HepG2 (cell line): ENCODE measurements around the gene NIP7. TPM values are rescaled to one million over a fixed set of nuclear protein-coding genes. Genes with fewer than 3 reads are reported as not detected.

ENCODE experiments used
- ADNP ChIP-seq: sonication (generic); formaldehyde crosslinking; IDR thresholded peaks from 2 replicates; pipeline ENCODE4 v1.4.0; 2020; ENCODE audit warnings: missing genetic modification reagents
- ATAD3A ChIP-seq: sonication (generic); formaldehyde crosslinking; IDR thresholded peaks from 2 replicates; pipeline ENCODE4 v1.4.0; 2020; ENCODE audit warnings: missing genetic modification reagents
- FOXK1 ChIP-seq: sonication (generic); formaldehyde crosslinking; IDR thresholded peaks from 2 replicates; pipeline ENCODE4 v1.4.0; 2020; ENCODE audit warnings: low read depth, missing genetic modification reagents, borderline replicate concordance
- FOXM1 ChIP-seq: sonication (generic); formaldehyde crosslinking; IDR thresholded peaks from 2 replicates; pipeline ENCODE4 v1.5.0; 2020; ENCODE audit warnings: missing genetic modification reagents
- GABPB1 ChIP-seq: IDR thresholded peaks from 2 replicates; pipeline ENCODE4 v1.6.1; 2016; ENCODE audit warnings: mild to moderate bottlenecking, missing genetic modification reagents, moderate library complexity, missing compliant biosample characterization
- HOXA7 ChIP-seq: sonication (generic); formaldehyde crosslinking; IDR thresholded peaks from 2 replicates; pipeline ENCODE4 v1.8.1; 2022; ENCODE audit warnings: mild to moderate bottlenecking, missing genetic modification reagents, moderate library complexity
- NFE2 ChIP-seq: sonication (generic); formaldehyde crosslinking; IDR thresholded peaks from 2 replicates; pipeline ENCODE4 v1.4.0; 2020; ENCODE audit warnings: missing genetic modification reagents
- POLR2G ChIP-seq: fragments of 200-400 bp; formaldehyde crosslinking; IDR thresholded peaks from 2 replicates; pipeline ENCODE4 v1.6.1; 2018; ENCODE audit warnings: mild to moderate bottlenecking, low read depth, low read length, moderate library complexity
- RXRB ChIP-seq: IDR thresholded peaks from 2 replicates; pipeline ENCODE4 v1.6.1; 2016; ENCODE audit warnings: borderline replicate concordance, missing genetic modification reagents, missing compliant biosample characterization
- SALL1 ChIP-seq: sonication (generic); formaldehyde crosslinking; IDR thresholded peaks from 2 replicates; pipeline ENCODE4 v1.8.0; 2022; ENCODE audit warnings: mild to moderate bottlenecking, missing genetic modification reagents
- SALL2 ChIP-seq: sonication (generic); formaldehyde crosslinking; IDR thresholded peaks from 2 replicates; pipeline ENCODE4 v1.8.1; 2023; ENCODE audit warnings: mild to moderate bottlenecking, missing genetic modification reagents, inconsistent platforms
- SP1 ChIP-seq, 2 experiments: fragments of 450-650 bp in 1 of 2; sonication (generic) in 1 of 2; formaldehyde crosslinking in 1 of 2; IDR thresholded peaks; 2 replicates each; pipeline versions ENCODE4 v1.4.0 to v1.6.1; 2016 to 2020; ENCODE audit warnings: missing genetic modification reagents in 1 of 2
- SP4 ChIP-seq: sonication (generic); formaldehyde crosslinking; IDR thresholded peaks from 2 replicates; pipeline ENCODE4 v1.8.1; 2023; ENCODE audit warnings: mild to moderate bottlenecking, missing genetic modification reagents
- TMF1 ChIP-seq: sonication (generic); formaldehyde crosslinking; IDR thresholded peaks from 2 replicates; pipeline ENCODE4 v1.8.1; 2022; ENCODE audit warnings: low read depth, missing genetic modification reagents
- ZFP82 ChIP-seq: sonication (generic); formaldehyde crosslinking; IDR thresholded peaks from 2 replicates; pipeline ENCODE4 v1.5.1; 2020; ENCODE audit warnings: mild to moderate bottlenecking, missing genetic modification reagents, borderline replicate concordance
- ZMYM4 ChIP-seq: sonication (generic); formaldehyde crosslinking; IDR thresholded peaks from 2 replicates; pipeline ENCODE4 v1.8.1; 2023; ENCODE audit warnings: mild to moderate bottlenecking, missing genetic modification reagents
- ZNF136 ChIP-seq: sonication (generic); formaldehyde crosslinking; IDR thresholded peaks from 2 replicates; pipeline ENCODE4 v1.8.1; 2022; ENCODE audit warnings: low read depth, mild to moderate bottlenecking, moderate library complexity, missing genetic modification reagents
- ZNF224 ChIP-seq: sonication (generic); formaldehyde crosslinking; IDR thresholded peaks from 2 replicates; pipeline ENCODE4 v1.5.0; 2020; ENCODE audit warnings: mild to moderate bottlenecking, missing genetic modification reagents
- ZNF33B ChIP-seq: sonication (generic); formaldehyde crosslinking; IDR thresholded peaks from 2 replicates; pipeline ENCODE4 v1.5.1; 2020; ENCODE audit warnings: mild to moderate bottlenecking, missing genetic modification reagents
- ZNF441 ChIP-seq: sonication (generic); formaldehyde crosslinking; IDR thresholded peaks from 2 replicates; pipeline ENCODE4 v1.7.0; 2021; ENCODE audit warnings: missing genetic modification reagents, borderline replicate concordance
- ZNF460 ChIP-seq: sonication (generic); formaldehyde crosslinking; IDR thresholded peaks from 2 replicates; pipeline ENCODE4 v1.5.1; 2020; ENCODE audit warnings: missing genetic modification reagents, mild to moderate bottlenecking, borderline replicate concordance
- ZNF773 ChIP-seq: sonication (generic); formaldehyde crosslinking; IDR thresholded peaks from 2 replicates; pipeline ENCODE4 v1.4.0; 2020; ENCODE audit warnings: missing genetic modification reagents, borderline replicate concordance
- polyA plus RNA-seq, 8 experiments: library from polyadenylated mRNA; depleted of rRNA in 3 of 8; stranded (reverse) in 7 of 8; unstranded in 1 of 8; fragments of >200 nt; fragmentation: Illumina TruSeq in 4 of 8; extraction: Trizol in 4 of 8; gene quantifications; 2 replicates each; pipeline versions ENCODE4 v1.2.1 to v1.2.3, GENCODE V29; 2011 to 2016; ENCODE audit warnings: low read depth in 4 of 8, missing spikeins in 1 of 8, mixed read lengths in 1 of 8; ENCODE audit not compliant: insufficient read depth in 1 of 8
- total RNA-seq, 5 experiments: library from RNA; depleted of rRNA; stranded (reverse); fragments of >200 nt; fragmentation: Illumina TruSeq; extraction: Trizol; gene quantifications; 2 replicates each; pipeline ENCODE4 v1.2.3, GENCODE V29; 2016; ENCODE audit warnings: low read depth in 1 of 5
- TF ChIP-seq, protein P1 (sequence below): sonication (generic); formaldehyde crosslinking; IDR thresholded peaks from 2 replicates; pipeline ENCODE4 v1.4.0; 2020; ENCODE audit warnings: missing genetic modification reagents
- TF ChIP-seq, protein P2 (sequence below): sonication (generic); formaldehyde crosslinking; IDR thresholded peaks from 2 replicates; pipeline ENCODE4 v1.5.1; 2020; ENCODE audit warnings: mild to moderate bottlenecking, moderate library complexity, missing genetic modification reagents
- TF ChIP-seq, protein P3 (sequence below): IDR thresholded peaks from 2 replicates; pipeline ENCODE4 v1.6.1; 2012; ENCODE audit warnings: inconsistent platforms
- TF ChIP-seq, protein P4 (sequence below): IDR thresholded peaks from 2 replicates; pipeline ENCODE4 v1.6.1; 2016; ENCODE audit warnings: low read depth

The NIP7 gene
- total and polyA plus RNA-seq, 2 of the 13 experiments (the other 11 are each of a cell fraction or from before 2014, with no cell fraction given): 15.3 to 114 TPM

DNA sequence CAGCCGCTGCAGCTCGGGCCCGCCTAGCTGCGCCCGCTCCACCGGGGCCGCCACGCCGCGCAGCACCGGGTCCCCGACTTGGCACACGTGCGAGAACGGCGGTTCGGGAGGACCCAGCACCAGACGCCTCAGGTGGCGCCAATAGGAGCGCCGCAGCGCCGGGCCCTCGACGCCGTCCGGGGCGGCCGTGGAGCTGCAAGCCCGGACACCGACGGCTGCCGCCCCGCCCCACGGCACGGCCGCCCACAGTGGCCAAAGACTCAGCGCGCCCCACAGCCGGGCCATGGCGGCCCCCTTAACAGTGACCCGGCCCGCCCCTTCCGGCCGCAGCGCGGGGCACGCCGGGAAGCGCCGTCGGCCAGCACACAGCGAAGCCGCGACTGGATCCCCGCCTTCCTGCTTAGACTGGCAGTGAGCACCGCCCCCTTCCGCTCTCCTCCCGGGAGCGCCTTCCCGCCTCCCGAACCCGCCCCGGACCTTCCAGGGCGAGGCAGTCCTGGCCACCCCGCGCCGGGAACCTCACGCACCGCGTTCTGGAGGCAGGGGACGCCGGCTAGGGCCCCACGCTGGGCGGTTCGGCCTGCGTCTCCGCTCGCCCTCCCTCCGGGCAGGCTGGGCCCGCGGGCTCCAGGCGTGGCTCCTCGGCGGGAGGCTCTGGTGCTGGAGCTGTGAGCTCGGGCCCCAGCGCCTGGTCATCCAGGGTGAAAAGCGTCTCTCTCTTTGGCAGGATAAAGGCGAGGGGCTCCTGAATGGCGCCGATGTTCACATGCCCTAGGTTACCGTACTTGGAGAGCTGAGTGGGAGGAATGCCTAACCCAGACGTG is 9.1 kb upstream of the NIP7 start, which contains the start of gene PDF (continued):
- TF ChIP-seq POLR2G (peak; percentile 98), ADNP (CRISPR knock-in tag) (no peak), ZMYM4 (CRISPR knock-in tag) (peak; percentile 69), FOXM1 (CRISPR knock-in tag) (peak; percentile 73; the same call in 1 of the 2 replicates), SALL1 (CRISPR knock-in tag) (peak; percentile 82), ZFP82 (CRISPR knock-in tag) (peak; percentile 78; the same call in 1 of the 2 replicates), ZNF441 (0 out of 2 replicates have a peak, but pooled peaks have one; percentile 10), SP4 (CRISPR knock-in tag) (peak; percentile 95), TMF1 (CRISPR knock-in tag) (peak; percentile 73; the same call in 1 of the 2 replicates), GABPB1 (CRISPR knock-in tag) (peak; percentile 94), FOXK1 (peak; percentile 52; the same call in 1 of the 2 replicates), NFE2 (CRISPR knock-in tag) (no peak), ZNF136 (peak; percentile 92), ZNF460 (CRISPR knock-in tag) (no peak), SP1 (IDR thresholded peaks at IDR 0.05) (no peak), SP1 (CRISPR knock-in tag; IDR thresholded peaks at IDR 0.05) (peak; percentile 94), ZNF33B (CRISPR knock-in tag) (peak; percentile 86; the same call in 1 of the 2 replicates), ZNF224 (CRISPR knock-in tag) (no peak), ZNF773 (peak; percentile 41; the same call in 1 of the 2 replicates), SALL2 (no peak; the same call in 1 of the 2 replicates), HOXA7 (CRISPR knock-in tag) (no peak), ATAD3A (CRISPR knock-in tag) (no peak), RXRB (CRISPR knock-in tag) (peak; percentile 77)
- TF ChIP-seq, protein P1, sequence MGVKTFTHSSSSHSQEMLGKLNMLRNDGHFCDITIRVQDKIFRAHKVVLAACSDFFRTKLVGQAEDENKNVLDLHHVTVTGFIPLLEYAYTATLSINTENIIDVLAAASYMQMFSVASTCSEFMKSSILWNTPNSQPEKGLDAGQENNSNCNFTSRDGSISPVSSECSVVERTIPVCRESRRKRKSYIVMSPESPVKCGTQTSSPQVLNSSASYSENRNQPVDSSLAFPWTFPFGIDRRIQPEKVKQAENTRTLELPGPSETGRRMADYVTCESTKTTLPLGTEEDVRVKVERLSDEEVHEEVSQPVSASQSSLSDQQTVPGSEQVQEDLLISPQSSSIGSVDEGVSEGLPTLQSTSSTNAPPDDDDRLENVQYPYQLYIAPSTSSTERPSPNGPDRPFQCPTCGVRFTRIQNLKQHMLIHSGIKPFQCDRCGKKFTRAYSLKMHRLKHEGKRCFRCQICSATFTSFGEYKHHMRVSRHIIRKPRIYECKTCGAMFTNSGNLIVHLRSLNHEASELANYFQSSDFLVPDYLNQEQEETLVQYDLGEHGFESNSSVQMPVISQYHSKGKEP (CRISPR knock-in tag): no peak
- TF ChIP-seq, protein P2, sequence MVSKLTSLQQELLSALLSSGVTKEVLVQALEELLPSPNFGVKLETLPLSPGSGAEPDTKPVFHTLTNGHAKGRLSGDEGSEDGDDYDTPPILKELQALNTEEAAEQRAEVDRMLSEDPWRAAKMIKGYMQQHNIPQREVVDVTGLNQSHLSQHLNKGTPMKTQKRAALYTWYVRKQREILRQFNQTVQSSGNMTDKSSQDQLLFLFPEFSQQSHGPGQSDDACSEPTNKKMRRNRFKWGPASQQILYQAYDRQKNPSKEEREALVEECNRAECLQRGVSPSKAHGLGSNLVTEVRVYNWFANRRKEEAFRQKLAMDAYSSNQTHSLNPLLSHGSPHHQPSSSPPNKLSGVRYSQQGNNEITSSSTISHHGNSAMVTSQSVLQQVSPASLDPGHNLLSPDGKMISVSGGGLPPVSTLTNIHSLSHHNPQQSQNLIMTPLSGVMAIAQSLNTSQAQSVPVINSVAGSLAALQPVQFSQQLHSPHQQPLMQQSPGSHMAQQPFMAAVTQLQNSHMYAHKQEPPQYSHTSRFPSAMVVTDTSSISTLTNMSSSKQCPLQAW: peak; percentile 85
- TF ChIP-seq, protein P3, sequence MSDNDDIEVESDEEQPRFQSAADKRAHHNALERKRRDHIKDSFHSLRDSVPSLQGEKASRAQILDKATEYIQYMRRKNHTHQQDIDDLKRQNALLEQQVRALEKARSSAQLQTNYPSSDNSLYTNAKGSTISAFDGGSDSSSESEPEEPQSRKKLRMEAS: peak; percentile 90
- TF ChIP-seq, protein P4, sequence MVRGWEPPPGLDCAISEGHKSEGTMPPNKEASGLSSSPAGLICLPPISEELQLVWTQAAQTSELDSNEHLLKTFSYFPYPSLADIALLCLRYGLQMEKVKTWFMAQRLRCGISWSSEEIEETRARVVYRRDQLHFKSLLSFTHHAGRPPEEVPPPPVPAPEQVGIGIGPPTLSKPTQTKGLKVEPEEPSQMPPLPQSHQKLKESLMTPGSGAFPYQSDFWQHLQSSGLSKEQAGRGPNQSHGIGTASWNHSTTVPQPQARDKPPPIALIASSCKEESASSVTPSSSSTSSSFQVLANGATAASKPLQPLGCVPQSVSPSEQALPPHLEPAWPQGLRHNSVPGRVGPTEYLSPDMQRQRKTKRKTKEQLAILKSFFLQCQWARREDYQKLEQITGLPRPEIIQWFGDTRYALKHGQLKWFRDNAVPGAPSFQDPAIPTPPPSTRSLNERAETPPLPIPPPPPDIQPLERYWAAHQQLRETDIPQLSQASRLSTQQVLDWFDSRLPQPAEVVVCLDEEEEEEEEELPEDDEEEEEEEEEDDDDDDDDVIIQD (CRISPR knock-in tag): peak; percentile 65; the same call in 1 of the 2 replicates
